ENCODE results near the gene GPR161.

- TF ChIP-seq, protein P1, sequence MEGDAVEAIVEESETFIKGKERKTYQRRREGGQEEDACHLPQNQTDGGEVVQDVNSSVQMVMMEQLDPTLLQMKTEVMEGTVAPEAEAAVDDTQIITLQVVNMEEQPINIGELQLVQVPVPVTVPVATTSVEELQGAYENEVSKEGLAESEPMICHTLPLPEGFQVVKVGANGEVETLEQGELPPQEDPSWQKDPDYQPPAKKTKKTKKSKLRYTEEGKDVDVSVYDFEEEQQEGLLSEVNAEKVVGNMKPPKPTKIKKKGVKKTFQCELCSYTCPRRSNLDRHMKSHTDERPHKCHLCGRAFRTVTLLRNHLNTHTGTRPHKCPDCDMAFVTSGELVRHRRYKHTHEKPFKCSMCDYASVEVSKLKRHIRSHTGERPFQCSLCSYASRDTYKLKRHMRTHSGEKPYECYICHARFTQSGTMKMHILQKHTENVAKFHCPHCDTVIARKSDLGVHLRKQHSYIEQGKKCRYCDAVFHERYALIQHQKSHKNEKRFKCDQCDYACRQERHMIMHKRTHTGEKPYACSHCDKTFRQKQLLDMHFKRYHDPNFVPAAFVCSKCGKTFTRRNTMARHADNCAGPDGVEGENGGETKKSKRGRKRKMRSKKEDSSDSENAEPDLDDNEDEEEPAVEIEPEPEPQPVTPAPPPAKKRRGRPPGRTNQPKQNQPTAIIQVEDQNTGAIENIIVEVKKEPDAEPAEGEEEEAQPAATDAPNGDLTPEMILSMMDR (IDR thresholded peaks at IDR 0.05): no peak
- TF ChIP-seq POLR2A (IDR thresholded peaks at IDR 0.05) (no peak), POLR2AphosphoS5 (IDR thresholded peaks at IDR 0.05) (no peak)
Measured at GRCh38 chr1:168134642-168135041, 2.1 kb downstream of the GPR161 start.

All from gastroesophageal sphincter (tissue), 3 donors.